Lower leg skin (tissue), 4 donors: ENCODE data around the gene ADAM30. TPM values are rescaled to one million over a fixed set of nuclear protein-coding genes. Genes with fewer than 3 reads are reported as not detected.

Experiments
- DNase-seq, 2 donors: peaks; one replicate each; pipeline ENCODE4 v3.0.0-alpha.2; 2019; ENCODE audit warnings: low spot score in 2 of 2
- H3K4me3 ChIP-seq: fragments of 200-600 bp; sonication (generic); 2 replicates; pipeline ENCODE4 v1.5.1; 2017; ENCODE audit warnings: mild to moderate bottlenecking, low read depth; ENCODE audit not compliant: poor library complexity, severe bottlenecking
- POLR2A ChIP-seq, 2 donors: fragments of 450-650 bp; IDR thresholded peaks; one replicate each; pipeline ENCODE4 v1.6.1; 2016 to 2017; ENCODE audit warnings: antibody characterized with exemption in 2 of 2, mild to moderate bottlenecking in 1 of 2, moderate library complexity in 1 of 2
- WGBS, 2 donors: methylation state at CpG; one replicate each; pipeline ENCODE4 v1.1.5; 2018; 5-methylcytosine and 5-hydroxymethylcytosine counted together
- intact Hi-C: fragments of 100-400 bp; cut with DNase I; formaldehyde crosslinking; loops from one replicate; pipeline ENCODE4 v1.15.0; 2023; ENCODE audit warnings: low total_unique reads
- total RNA-seq, 4 donors: library from RNA; depleted of rRNA; stranded (reverse); fragments of >200 nt; gene quantifications; one replicate each; pipeline ENCODE4 v1.1.0, GENCODE V29; 2016
- TF ChIP-seq, protein P1 (sequence below), 3 donors: fragments of 450-650 bp; IDR thresholded peaks; one replicate each; pipeline ENCODE4 v1.5.1; 2016; ENCODE audit warnings: antibody characterized with exemption in 3 of 3, mild to moderate bottlenecking in 3 of 3, moderate library complexity in 2 of 3

The ADAM30 gene
- total RNA-seq, 4 donors from 2014 or later: not detected

DNA sequence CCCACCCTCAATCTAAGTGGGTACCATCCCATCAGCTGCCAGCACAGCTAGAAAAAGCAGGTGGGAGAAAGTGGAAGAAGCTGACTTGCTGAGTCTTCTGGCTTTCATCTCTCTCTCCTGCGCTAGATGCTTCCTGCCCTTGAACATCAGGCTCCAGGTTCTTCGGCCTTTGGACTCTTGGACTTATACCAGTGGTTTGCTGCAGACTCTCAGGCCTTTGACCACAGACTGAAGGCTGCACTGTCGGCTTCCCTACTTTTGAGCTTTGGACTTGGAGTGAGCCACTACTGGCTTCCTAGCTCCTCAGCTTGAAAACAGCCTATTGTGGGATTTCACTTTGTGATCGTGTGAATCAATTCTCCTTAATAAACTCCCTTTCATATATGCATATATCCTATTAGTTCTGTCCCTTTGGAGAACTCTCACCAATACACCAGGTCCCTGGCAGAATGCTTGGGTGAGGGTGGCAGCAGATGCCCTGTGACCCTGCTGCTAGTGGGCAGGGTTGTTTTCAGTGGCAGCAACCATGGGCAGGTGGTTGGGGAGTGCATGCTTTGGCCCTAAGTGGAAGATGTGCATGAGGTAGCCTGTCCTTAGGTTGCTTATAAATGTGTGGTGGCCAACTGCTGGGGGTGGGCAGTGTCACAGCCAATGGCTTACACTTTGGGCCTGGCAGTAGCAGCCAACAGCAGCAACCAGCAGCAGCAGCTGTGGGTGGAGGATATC lies 10.8 kb upstream of the ADAM30 start:
- TF ChIP-seq, protein P1, sequence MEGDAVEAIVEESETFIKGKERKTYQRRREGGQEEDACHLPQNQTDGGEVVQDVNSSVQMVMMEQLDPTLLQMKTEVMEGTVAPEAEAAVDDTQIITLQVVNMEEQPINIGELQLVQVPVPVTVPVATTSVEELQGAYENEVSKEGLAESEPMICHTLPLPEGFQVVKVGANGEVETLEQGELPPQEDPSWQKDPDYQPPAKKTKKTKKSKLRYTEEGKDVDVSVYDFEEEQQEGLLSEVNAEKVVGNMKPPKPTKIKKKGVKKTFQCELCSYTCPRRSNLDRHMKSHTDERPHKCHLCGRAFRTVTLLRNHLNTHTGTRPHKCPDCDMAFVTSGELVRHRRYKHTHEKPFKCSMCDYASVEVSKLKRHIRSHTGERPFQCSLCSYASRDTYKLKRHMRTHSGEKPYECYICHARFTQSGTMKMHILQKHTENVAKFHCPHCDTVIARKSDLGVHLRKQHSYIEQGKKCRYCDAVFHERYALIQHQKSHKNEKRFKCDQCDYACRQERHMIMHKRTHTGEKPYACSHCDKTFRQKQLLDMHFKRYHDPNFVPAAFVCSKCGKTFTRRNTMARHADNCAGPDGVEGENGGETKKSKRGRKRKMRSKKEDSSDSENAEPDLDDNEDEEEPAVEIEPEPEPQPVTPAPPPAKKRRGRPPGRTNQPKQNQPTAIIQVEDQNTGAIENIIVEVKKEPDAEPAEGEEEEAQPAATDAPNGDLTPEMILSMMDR (IDR thresholded peaks at IDR 0.05): no peak
- no peak for TF ChIP-seq POLR2A (IDR thresholded peaks at IDR 0.05)
- WGBS, 2 donors: 96% methylated on average over 4 of the region's 4 CpGs
- H3K4me3 ChIP-seq: no peak overlapping the region
- no peak for DNase-seq
- intact Hi-C loops: no loop called here

DNA sequence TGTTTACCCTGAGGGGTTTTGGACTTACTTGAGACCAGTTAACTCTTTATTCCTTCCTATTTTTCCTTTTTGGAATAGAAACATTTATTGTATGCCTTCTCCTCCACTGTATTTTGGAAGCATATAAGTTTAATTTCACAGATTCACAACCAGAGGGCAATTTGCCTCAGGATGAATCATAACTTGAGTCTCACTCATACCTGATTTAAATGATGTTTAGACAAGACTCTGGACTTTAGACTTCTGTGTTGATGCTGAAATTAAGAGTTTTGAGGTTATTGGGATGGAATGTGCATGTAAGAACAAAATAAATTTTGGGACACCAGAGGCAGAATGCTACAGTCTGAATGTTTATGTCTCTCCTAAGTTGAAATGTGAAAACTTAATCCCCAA lies 7.1 kb upstream of the ADAM30 start:
- no peak for TF ChIP-seq POLR2A (IDR thresholded peaks at IDR 0.05)
- TF ChIP-seq, protein P1 (IDR thresholded peaks at IDR 0.05): no peak
- no peak overlapping the region for H3K4me3 ChIP-seq
- no peak for DNase-seq
- intact Hi-C loops: no loop called here

DNA sequence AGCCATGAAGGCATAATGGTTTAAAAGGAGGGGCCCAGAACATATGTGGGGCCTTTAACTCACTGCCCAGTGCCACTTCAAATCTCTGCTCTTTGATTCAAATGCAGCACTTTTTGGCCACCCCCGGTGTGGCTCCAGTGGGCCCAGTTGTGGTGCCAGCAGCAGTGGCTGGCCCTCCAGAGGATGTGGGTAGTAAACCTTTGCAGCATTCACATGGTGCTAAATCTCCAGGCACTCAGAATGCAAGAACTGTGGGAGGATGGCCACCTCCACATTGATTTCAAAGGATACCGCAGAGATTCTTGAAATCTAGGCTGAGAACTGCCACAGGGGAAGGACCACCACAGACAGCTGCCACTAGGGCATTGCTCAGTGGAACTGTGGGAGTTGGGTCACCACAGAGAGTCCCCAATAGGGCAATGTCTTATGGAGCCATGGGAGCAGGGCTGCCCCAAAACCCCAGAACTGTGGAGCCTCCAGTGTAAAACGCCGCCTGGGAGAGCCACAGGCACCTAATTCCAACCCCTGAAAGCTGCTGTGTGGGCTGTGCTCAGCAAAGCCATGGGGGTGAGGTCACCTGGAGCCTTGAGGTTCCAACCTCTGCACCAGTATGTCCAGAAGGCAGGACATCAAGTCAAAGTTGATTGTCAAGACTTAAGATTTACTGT lies 6.6 kb upstream of the ADAM30 start:
- no peak for DNase-seq
- intact Hi-C loops: no loop called here
- no peak overlapping the region for H3K4me3 ChIP-seq
- WGBS, 2 donors: 91 to 97% methylated on average over 3 to 4 of the region's 4 CpGs
- TF ChIP-seq, protein P1 (IDR thresholded peaks at IDR 0.05): no peak
- no peak for TF ChIP-seq POLR2A (IDR thresholded peaks at IDR 0.05)

DNA sequence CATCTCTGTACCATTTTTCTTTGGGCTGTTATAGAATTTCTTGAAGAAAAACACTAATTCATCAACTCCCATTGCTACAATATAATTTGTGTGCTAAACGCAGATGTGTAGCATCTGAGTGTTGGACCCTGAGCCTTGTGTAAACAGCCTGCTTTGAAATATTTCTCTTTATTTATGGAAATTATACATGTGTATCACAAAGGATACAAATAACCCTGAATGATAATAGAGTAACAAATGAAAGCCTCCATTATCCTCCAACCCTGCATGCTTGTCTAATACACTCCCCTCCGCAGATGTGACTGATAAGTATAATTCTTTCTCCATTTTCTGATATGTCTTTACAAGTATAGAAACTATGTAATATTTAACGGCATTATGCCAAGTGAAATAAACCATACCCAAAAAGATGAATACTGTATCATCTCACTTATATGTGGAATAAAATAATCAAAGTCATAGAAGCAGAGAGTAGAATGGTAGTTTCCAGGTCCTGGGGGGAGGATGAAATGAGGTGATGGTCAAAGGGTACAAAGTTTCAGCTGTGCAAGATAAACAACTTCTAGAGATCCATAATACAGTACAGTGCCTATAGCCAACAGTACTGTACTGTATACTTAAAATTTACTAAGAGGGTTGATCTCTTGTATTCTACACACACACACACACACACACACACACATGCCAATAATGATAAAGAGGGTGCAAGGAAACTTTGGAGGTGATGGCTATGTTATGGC lies 2.8 kb upstream of the ADAM30 start:
- WGBS, 2 donors: 91% methylated on average over 3 of the region's 3 CpGs
- TF ChIP-seq, protein P1 (IDR thresholded peaks at IDR 0.05): no peak
- TF ChIP-seq POLR2A (IDR thresholded peaks at IDR 0.05): no peak
- no peak overlapping the region for H3K4me3 ChIP-seq
- no peak for DNase-seq
- intact Hi-C loops: no loop called here

DNA sequence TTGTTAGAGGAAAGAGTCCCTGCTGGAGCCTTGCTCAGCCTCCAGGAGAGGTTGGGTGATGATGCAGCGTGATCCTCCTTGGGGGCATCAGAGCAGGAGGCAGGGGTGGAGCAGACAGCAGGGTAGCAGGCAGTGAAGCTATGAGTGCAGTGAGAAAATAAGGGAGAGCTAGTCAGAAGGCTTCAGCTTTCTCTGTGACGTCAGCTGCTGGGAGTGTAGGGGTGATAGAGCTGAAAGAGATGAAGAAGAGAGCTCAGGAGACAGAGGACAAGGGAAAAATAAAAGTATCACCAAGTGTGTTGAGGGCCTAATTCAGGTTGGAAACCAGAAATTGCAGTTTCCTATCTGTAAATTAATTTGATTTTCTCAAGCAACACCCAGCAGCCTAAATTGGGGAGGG lies 2.2 kb upstream of the ADAM30 start:
- intact Hi-C loops: no loop called here
- 73 to 76% methylated on average over 2 of the region's 2 CpGs for WGBS, 2 donors
- H3K4me3 ChIP-seq: no peak overlapping the region
- TF ChIP-seq POLR2A (IDR thresholded peaks at IDR 0.05): no peak
- TF ChIP-seq, protein P1 (IDR thresholded peaks at IDR 0.05): no peak
- no peak for DNase-seq
